Left ventricle myocardium inferior (tissue), 1 donor: ENCODE results near the gene WFDC1. TPM values are rescaled to one million over a fixed set of nuclear protein-coding genes. Genes with fewer than 3 reads are reported as not detected.

ENCODE experiments used
- DNase-seq: peaks from one replicate; pipeline ENCODE4 v3.0.0-alpha.2; 2020
- H3K27ac ChIP-seq: fragments of 200-600 bp; replicated peaks from 2 replicates; pipeline ENCODE4 v1.8.0; 2021
- H3K27me3 ChIP-seq: fragments of 200-600 bp; 2 replicates; pipeline ENCODE4 v1.8.0; 2021; ENCODE audit warnings: low read depth
- H3K36me3 ChIP-seq: fragments of 200-600 bp; 2 replicates; pipeline ENCODE4 v1.8.0; 2021
- H3K4me1 ChIP-seq: fragments of 200-600 bp; 2 replicates; pipeline ENCODE4 v1.8.0; 2021
- H3K4me3 ChIP-seq: fragments of 200-600 bp; 2 replicates; pipeline ENCODE4 v1.8.0; 2021; ENCODE audit warnings: mild to moderate bottlenecking, moderate library complexity
- H3K9me3 ChIP-seq: fragments of 200-600 bp; replicated peaks from 2 replicates; pipeline ENCODE4 v1.8.0; 2021
- intact Hi-C: fragments of 100-400 bp; cut with micrococcal nuclease; formaldehyde crosslinking; loops from one replicate; pipeline ENCODE4 v1.11.0; 2022
- total RNA-seq: library from RNA; stranded (reverse); fragmentation: NEBNext Ultra II Directional; extraction: Animal tissue kit (Norgen Biotek cat#: 25700); gene quantifications from one replicate; pipeline ENCODE4 v1.2.1, GENCODE V29; 2021
- TF ChIP-seq, protein P1 (sequence below): fragments of 200-600 bp; IDR thresholded peaks from 2 replicates; pipeline ENCODE4 v1.8.0; 2021; ENCODE audit warnings: antibody characterized with exemption, mild to moderate bottlenecking, borderline replicate concordance
- donor health status: DM: no; HTN: yes; CAD: no; lungs with severe emphysema.

Gene WFDC1
- total RNA-seq, 1 donor from 2014 or later = 1.3 TPM

DNA sequence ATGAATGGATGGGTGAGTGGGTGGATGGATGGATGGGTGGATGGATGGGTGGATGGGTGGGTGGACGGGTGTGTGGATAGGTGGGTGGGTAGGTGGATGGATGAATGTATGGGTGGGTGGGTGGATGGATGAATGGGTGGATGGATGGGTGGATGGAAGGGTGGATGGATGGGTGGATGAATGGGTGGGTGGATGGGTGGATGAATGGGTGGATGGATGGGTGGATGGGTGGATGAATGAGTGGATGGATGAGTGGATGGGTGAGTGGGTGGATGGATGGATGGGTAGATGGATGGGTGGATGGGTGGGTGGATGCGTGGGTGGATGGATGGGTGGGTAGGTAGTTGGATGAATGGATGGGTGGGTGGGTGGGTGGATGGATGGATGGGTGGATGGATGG lies 60.5 kb downstream of the WFDC1 start:
- Histone ChIP-seq H3K9me3 (no peaks in the 10 kb centered on the region), H3K36me3 (no peaks in the 10 kb centered on the region), H3K4me3 (no peak overlapping the region), H3K4me1 (no peaks in the 10 kb centered on the region), H3K27ac (no peak overlapping the region), H3K27me3 (peaks cover 23% of the 10 kb centered on the region)
- no peak for DNase-seq
- intact Hi-C loops = no loop called here
- TF ChIP-seq, protein P1, sequence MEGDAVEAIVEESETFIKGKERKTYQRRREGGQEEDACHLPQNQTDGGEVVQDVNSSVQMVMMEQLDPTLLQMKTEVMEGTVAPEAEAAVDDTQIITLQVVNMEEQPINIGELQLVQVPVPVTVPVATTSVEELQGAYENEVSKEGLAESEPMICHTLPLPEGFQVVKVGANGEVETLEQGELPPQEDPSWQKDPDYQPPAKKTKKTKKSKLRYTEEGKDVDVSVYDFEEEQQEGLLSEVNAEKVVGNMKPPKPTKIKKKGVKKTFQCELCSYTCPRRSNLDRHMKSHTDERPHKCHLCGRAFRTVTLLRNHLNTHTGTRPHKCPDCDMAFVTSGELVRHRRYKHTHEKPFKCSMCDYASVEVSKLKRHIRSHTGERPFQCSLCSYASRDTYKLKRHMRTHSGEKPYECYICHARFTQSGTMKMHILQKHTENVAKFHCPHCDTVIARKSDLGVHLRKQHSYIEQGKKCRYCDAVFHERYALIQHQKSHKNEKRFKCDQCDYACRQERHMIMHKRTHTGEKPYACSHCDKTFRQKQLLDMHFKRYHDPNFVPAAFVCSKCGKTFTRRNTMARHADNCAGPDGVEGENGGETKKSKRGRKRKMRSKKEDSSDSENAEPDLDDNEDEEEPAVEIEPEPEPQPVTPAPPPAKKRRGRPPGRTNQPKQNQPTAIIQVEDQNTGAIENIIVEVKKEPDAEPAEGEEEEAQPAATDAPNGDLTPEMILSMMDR = no peak

GRCh38 chr16:84356176-84356575 lies 61.5 kb downstream of the WFDC1 start:
- Histone ChIP-seq H3K27me3 (peaks cover 23% of the 10 kb centered on the region), H3K27ac (no peak overlapping the region), H3K36me3 (no peaks in the 10 kb centered on the region), H3K4me1 (no peaks in the 10 kb centered on the region), H3K9me3 (no peaks in the 10 kb centered on the region), H3K4me3 (no peak overlapping the region)
- TF ChIP-seq, protein P1 = no peak
- DNase-seq = no peak
- intact Hi-C loops = no loop called here

GRCh38 chr16:84356591-84357116 lies 62.0 kb downstream of the WFDC1 start:
- DNase-seq = no peak
- Histone ChIP-seq H3K4me1 (no peaks in the 10 kb centered on the region), H3K36me3 (no peaks in the 10 kb centered on the region), H3K9me3 (no peaks in the 10 kb centered on the region), H3K4me3 (no peak overlapping the region), H3K27ac (no peak overlapping the region), H3K27me3 (peaks cover 22% of the 10 kb centered on the region)
- TF ChIP-seq, protein P1 = no peak
- intact Hi-C loops = no loop called here

- intact Hi-C loops = no loop called here
- Histone ChIP-seq H3K27ac (no peak overlapping the region), H3K9me3 (no peaks in the 10 kb centered on the region), H3K27me3 (peaks cover 18% of the 10 kb centered on the region), H3K36me3 (no peaks in the 10 kb centered on the region), H3K4me1 (no peaks in the 10 kb centered on the region), H3K4me3 (no peak overlapping the region)
- DNase-seq = no peak
- TF ChIP-seq, protein P1 = no peak
Observed at GRCh38 chr16:84357191-84357651, 62.5 kb downstream of the WFDC1 start.

DNA sequence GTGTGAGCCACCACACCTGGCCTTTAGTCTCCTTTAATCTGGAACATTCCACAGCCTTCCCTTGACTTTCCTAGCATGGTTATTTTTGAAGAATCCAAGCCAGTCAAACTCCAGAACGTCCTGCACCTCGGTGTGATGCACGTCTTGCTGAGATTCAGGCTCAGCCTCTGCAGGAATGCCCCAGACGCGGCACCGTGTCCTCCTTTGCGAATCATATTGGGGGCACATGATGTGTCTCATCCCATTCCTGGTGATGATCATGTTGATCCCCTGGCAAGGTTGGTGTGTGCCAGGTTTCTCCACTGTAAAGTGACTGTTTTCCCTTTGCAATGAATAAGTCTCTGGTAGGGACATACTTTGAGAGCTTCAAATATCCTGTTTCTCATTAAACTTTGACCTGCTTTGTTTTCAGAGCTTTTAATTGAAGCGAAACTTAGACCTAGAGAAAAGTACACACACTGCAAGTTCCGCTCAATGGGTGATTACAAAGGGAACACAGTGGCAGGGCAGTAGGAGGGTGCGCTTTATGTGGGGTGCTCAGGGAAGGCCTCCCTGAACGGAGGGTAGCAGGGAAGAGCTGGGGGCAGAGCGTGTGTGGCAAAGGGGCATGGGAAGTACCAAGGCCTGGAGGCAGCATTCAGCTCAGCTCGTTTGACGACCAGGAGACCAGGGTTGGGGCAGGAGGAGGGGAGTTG lies 64.1 kb downstream of the WFDC1 start:
- intact Hi-C loops = no loop called here
- Histone ChIP-seq H3K4me1 (no peaks in the 10 kb centered on the region), H3K36me3 (no peaks in the 10 kb centered on the region), H3K27ac (no peak overlapping the region), H3K9me3 (no peaks in the 10 kb centered on the region), H3K4me3 (no peak overlapping the region), H3K27me3 (peaks cover 19% of the 10 kb centered on the region)
- TF ChIP-seq, protein P1 = no peak
- DNase-seq = no peak
